ENCODE data around the gene CLTA.

CLTA gene

GRCh38 chr9:36208521-36209253 lies 18.0 kb downstream of the CLTA start:
- ChIA-PET POLR2A (interaction anchor here (2.4 kb wide), 1 partner anchor 18 kb away, joined by 10 read pairs; the partner anchor contains the start of gene CLTA), CTCF (interaction anchor here (0.6 to 1.0 kb wide), 3 partner anchors 19 to 240 kb away, joined by 3 to 4 read pairs (median 4); no protein-coding TSS in a partner anchor)
- H3K36me3 ChIP-seq (ENCODE audit: control insufficient read depth in 2 of 2, insufficient read depth in 1 of 2, low read length in 2 of 2), result peaks cover 19 to 100% of the 10 kb centered on the region in 2 experiments
- H3K4me1 ChIP-seq (ENCODE audit: control insufficient read depth, insufficient read depth, low read length), result no peaks in the 10 kb centered on the region
- TF ChIP-seq ZNF777 (tag by site-specific recombination; IDR thresholded peaks at IDR 0.05; ENCODE audit: borderline replicate concordance) (no peak), CTCF (tag by site-specific recombination; IDR thresholded peaks at IDR 0.05) (no peak), ZNF146 (tag by site-specific recombination; IDR thresholded peaks at IDR 0.05) (no peak), ZNF324 (tag by site-specific recombination; IDR thresholded peaks at IDR 0.05) (no peak), ZNF544 (tag by site-specific recombination; IDR thresholded peaks at IDR 0.05) (no peak), ZSCAN4 (tag by site-specific recombination; IDR thresholded peaks at IDR 0.05) (no peak), ZNF473 (tag by site-specific recombination; IDR thresholded peaks at IDR 0.05) (no peak), ZXDB (tag by site-specific recombination; IDR thresholded peaks at IDR 0.05) (no peak), ZNF561 (tag by site-specific recombination; IDR thresholded peaks at IDR 0.05; ENCODE audit: borderline replicate concordance) (no peak), ZNF518A (tag by site-specific recombination; conservative IDR thresholded peaks at IDR 0.05; ENCODE audit: low read depth) (no peak), ZNF585B (tag by site-specific recombination; IDR thresholded peaks at IDR 0.05) (no peak), ZNF114 (tag by site-specific recombination; IDR thresholded peaks at IDR 0.05) (no peak), ZNF404 (tag by site-specific recombination; IDR thresholded peaks at IDR 0.05) (no peak)
- no peak overlapping the region for H3K27ac ChIP-seq (ENCODE audit: extremely low read depth, low read depth, low read length)
- no peaks in the 10 kb centered on the region for H3K9me3 ChIP-seq (ENCODE audit: control insufficient read depth, insufficient read depth, low read depth, low read length)
- no peak overlapping the region for H3K4me3 ChIP-seq (ENCODE audit: low read depth, low read length)

GRCh38 chr9:36210722-36211121 lies 20.0 kb downstream of the CLTA start:
- peaks cover 14 to 99% of the 10 kb centered on the region in 2 experiments for H3K36me3 ChIP-seq (ENCODE audit: control insufficient read depth in 2 of 2, insufficient read depth in 1 of 2, low read length in 2 of 2)
- no peak for TF ChIP-seq ZNF2 (tag by site-specific recombination; IDR thresholded peaks at IDR 0.05)
- TF ChIP-seq BCL11A (tag by site-specific recombination; IDR thresholded peaks at IDR 0.05; ENCODE audit: low read depth), result no peak
- TF ChIP-seq ZNF580 (tag by site-specific recombination; IDR thresholded peaks at IDR 0.05), result no peak
- TF ChIP-seq ZNF768 (tag by site-specific recombination; IDR thresholded peaks at IDR 0.05), result no peak
- TF ChIP-seq ZBTB1 (tag by site-specific recombination; IDR thresholded peaks at IDR 0.05), result no peak
- TF ChIP-seq ZNF658 (tag by site-specific recombination; IDR thresholded peaks at IDR 0.05), result no peak
- H3K27ac ChIP-seq (ENCODE audit: extremely low read depth, low read depth, low read length), result no peak overlapping the region
- ChIA-PET CTCF (interaction anchor here (1.2 kb wide), 2 partner anchors 8 to 10 kb away, joined by 4 to 6 read pairs; no protein-coding TSS in a partner anchor), POLR2A (interaction anchor here (0.6 to 2.4 kb wide), 2 partner anchors 12 to 20 kb away, joined by 3 to 10 read pairs; partner anchors contain the start of gene CLTA)
- H3K9me3 ChIP-seq (ENCODE audit: control insufficient read depth, insufficient read depth, low read depth, low read length), result no peaks in the 10 kb centered on the region
- H3K4me1 ChIP-seq (ENCODE audit: control insufficient read depth, insufficient read depth, low read length), result no peaks in the 10 kb centered on the region
- no peak overlapping the region for H3K4me3 ChIP-seq (ENCODE audit: low read depth, low read length)
